ENCODE measurements around the gene SMIM1. TPM values are rescaled to one million over a fixed set of nuclear protein-coding genes. Genes with fewer than 3 reads are reported as not detected.

The SMIM1 gene
- polyA plus RNA-seq, 3 donors = 1.1 to 2.7 (median 1.4) TPM

DNA sequence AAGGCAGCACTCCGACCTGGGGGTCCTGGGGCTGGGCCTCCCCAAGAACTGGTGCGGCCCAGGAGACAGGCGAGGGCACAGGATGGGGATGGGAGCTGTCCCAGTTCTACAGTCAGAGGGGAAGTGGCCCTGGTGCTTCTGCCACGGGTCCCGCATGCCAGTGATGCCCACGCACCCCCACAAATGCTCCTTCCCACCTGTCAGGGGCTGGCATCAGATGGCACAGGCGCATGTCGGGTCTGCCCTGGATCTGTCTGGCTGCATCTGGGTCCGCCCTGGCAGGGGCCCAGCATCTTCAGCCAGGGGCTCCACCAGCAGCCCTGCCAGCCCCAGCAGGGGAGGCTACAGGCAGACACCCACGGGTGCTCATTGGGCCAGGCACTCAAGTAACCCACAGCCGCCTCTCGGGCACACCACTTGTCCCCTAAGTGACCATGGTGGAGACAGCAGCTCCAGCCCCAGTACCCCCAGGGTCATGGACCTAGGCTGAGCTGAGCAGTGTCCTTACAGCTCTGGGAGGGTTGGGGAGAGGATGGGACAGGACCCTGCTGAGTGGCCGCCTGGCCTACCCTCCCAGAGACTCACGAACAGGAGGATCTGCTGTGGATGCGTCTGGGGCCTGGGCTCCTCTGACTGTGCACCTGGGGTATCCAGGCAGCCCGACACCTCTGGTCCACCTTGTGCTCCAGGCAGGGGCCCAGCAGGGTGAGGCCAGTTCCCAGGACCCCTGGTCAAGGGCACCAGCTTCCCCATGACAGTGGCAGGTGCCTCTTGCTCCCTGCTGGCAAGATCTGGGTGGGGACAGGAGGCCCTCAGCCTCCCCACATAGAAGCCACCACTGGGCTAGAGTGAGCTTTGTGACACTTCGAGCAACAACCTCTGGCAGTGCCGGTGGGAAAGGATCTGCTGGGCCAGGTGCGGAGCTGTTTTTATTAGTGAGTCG lies 5.4 kb downstream of the SMIM1 start:
- Histone ChIP-seq H3K79me2 (ENCODE audit: insufficient read depth, low read length) (no peaks in the 10 kb centered on the region), H3K27me3 (ENCODE audit: control insufficient read depth in 2 of 2, insufficient read depth in 2 of 2, low read length in 2 of 2) (peaks cover 0 to 8% of the 10 kb centered on the region in 2 donors), H3K4me2 (replicated peaks; ENCODE audit: extremely low read depth, low read length, poor library complexity, severe bottlenecking) (no peak overlapping the region), H3K9ac (ENCODE audit: insufficient read depth, low read length, poor library complexity, severe bottlenecking) (no peak overlapping the region), H3K4me1 (ENCODE audit: control insufficient read depth in 1 of 2, insufficient read depth in 2 of 2, low read length in 2 of 2) (peaks cover 14 to 21% of the 10 kb centered on the region in 2 donors), H3K27ac (ENCODE audit: low read depth in 1 of 2, low read length in 2 of 2) (no peak overlapping the region), H3K4me3 (replicated peaks in 1 of 3; ENCODE audit: low read depth in 2 of 3, low read length in 3 of 3) (no peak overlapping the region), H3K36me3 (replicated peaks in 1 of 2; ENCODE audit: control insufficient read depth in 1 of 2, insufficient read depth in 2 of 2, low read length in 2 of 2) (peaks cover 44 to 45% of the 10 kb centered on the region in 2 donors), H2AFZ (ENCODE audit: insufficient read depth, low read depth, low read length, poor library complexity, severe bottlenecking) (no peak overlapping the region), H3K9me3 (replicated peaks in 1 of 2; ENCODE audit: control insufficient read depth in 1 of 2, insufficient read depth in 1 of 2, low read length in 2 of 2) (no peaks in the 10 kb centered on the region), H4K20me1 (ENCODE audit: insufficient read depth, low read length) (peaks cover 6% of the 10 kb centered on the region)
- no peak for DNase-seq
- Mint-ChIP-seq H3K4me3 (no peak overlapping the region), H3K36me3 (peaks cover 38 to 46% of the 10 kb centered on the region in 2 donors), H3K9me3 (peaks cover 0 to 2% (median 0%) of the 10 kb centered on the region in 7 donors), H3K27ac (no peak overlapping the region), H3K4me1 (peaks cover 15% of the 10 kb centered on the region), H3K27me3 (ENCODE audit: low read depth in 3 of 3) (peaks cover 1 to 14% (median 6%) of the 10 kb centered on the region in 3 donors)
- intact Hi-C loops (cut with micrococcal nuclease) = loop anchor here in 1 of 2 donors (10.0 kb wide), 2 partner anchors 127 to 153 kb away; partner anchors contain the start of genes C1orf174 and TPRG1L
- 82% methylated on average over 15 of the region's 20 CpGs for WGBS (ENCODE audit: insufficient coverage)
- TF ChIP-seq, protein P1, sequence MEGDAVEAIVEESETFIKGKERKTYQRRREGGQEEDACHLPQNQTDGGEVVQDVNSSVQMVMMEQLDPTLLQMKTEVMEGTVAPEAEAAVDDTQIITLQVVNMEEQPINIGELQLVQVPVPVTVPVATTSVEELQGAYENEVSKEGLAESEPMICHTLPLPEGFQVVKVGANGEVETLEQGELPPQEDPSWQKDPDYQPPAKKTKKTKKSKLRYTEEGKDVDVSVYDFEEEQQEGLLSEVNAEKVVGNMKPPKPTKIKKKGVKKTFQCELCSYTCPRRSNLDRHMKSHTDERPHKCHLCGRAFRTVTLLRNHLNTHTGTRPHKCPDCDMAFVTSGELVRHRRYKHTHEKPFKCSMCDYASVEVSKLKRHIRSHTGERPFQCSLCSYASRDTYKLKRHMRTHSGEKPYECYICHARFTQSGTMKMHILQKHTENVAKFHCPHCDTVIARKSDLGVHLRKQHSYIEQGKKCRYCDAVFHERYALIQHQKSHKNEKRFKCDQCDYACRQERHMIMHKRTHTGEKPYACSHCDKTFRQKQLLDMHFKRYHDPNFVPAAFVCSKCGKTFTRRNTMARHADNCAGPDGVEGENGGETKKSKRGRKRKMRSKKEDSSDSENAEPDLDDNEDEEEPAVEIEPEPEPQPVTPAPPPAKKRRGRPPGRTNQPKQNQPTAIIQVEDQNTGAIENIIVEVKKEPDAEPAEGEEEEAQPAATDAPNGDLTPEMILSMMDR (IDR thresholded peaks at IDR 0.05) = no peak

DNA sequence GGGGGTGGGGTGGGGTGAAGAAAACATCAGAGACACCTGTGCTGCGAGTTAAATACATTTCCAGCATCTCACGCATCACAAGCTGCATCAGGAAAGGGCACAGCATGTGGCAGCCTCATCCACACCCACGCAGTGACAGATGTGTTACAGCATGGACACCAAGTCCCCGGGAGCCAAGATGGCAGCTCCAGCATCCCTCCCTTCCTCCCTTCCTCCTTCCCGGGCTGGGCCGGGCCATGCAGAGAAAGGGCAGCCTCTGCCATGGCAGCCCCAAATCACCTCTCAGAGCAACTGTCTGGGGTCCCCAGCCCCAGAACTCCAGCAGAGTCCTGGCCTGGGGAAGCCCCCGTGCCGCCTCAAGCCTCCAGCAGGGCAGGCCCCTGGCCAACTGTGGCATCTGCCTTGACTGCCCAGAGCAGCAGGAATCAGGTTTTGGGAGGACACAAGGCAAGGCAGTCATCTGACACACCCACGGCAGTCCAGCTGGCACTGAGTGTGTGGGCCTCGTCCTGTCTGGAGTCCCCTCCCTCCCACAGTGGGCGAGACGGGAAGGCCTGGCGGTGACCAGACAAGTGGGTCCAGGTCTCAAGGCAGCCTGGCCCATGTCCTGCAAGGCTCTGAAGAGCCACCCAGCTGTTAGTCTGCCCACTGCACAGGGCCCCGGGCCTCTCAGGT lies 6.2 kb downstream of the SMIM1 start:
- no peak for DNase-seq
- Mint-ChIP-seq H3K36me3 (peaks cover 44 to 54% of the 10 kb centered on the region in 2 donors), H3K4me3 (no peak overlapping the region), H3K27me3 (ENCODE audit: low read depth in 3 of 3) (peaks cover 1 to 6% (median 1%) of the 10 kb centered on the region in 3 donors), H3K9me3 (no peaks in the 10 kb centered on the region), H3K4me1 (peaks cover 11% of the 10 kb centered on the region), H3K27ac (no peak overlapping the region)
- TF ChIP-seq, protein P1 (IDR thresholded peaks at IDR 0.05) = no peak
- H3K9ac ChIP-seq (ENCODE audit: insufficient read depth, low read length, poor library complexity, severe bottlenecking) = no peak overlapping the region
- no peak overlapping the region for H3K4me3 ChIP-seq (replicated peaks in 1 of 3; ENCODE audit: low read depth in 2 of 3, low read length in 3 of 3)
- H3K4me2 ChIP-seq (replicated peaks; ENCODE audit: extremely low read depth, low read length, poor library complexity, severe bottlenecking) = no peak overlapping the region
- peaks cover 6% of the 10 kb centered on the region for H4K20me1 ChIP-seq (ENCODE audit: insufficient read depth, low read length)
- no peak overlapping the region for H3K27ac ChIP-seq (ENCODE audit: low read depth in 1 of 2, low read length in 2 of 2)
- intact Hi-C loops (cut with micrococcal nuclease) = loop anchor here in 1 of 2 donors (10.0 kb wide), 2 partner anchors 126 to 154 kb away; partner anchors contain the start of genes C1orf174 and TPRG1L
- H3K9me3 ChIP-seq (replicated peaks in 1 of 2; ENCODE audit: control insufficient read depth in 1 of 2, insufficient read depth in 1 of 2, low read length in 2 of 2) = no peaks in the 10 kb centered on the region
- H3K79me2 ChIP-seq (ENCODE audit: insufficient read depth, low read length) = no peaks in the 10 kb centered on the region
- WGBS (ENCODE audit: insufficient coverage) = 91% methylated on average over 13 of the region's 14 CpGs
- peaks cover 11 to 13% of the 10 kb centered on the region in 2 donors for H3K4me1 ChIP-seq (ENCODE audit: control insufficient read depth in 1 of 2, insufficient read depth in 2 of 2, low read length in 2 of 2)
- no peak overlapping the region for H2AFZ ChIP-seq (ENCODE audit: insufficient read depth, low read depth, low read length, poor library complexity, severe bottlenecking)
- peaks cover 0 to 1% of the 10 kb centered on the region in 2 donors for H3K27me3 ChIP-seq (ENCODE audit: control insufficient read depth in 2 of 2, insufficient read depth in 2 of 2, low read length in 2 of 2)
- peaks cover 51 to 52% of the 10 kb centered on the region in 2 donors for H3K36me3 ChIP-seq (replicated peaks in 1 of 2; ENCODE audit: control insufficient read depth in 1 of 2, insufficient read depth in 2 of 2, low read length in 2 of 2)
